WI38 (cell line): ENCODE data around the gene SLC22A3.

Source experiments
- H3K4me3 ChIP-seq: 2 replicates; pipeline ENCODE4 v1.5.1; 2011; ENCODE audit warnings: low read depth, mild to moderate bottlenecking, control low read depth, low read length
- TF ChIP-seq, protein P1 (sequence below): IDR thresholded peaks from 2 replicates; pipeline ENCODE4 v1.5.1; 2012; ENCODE audit warnings: low read depth, mild to moderate bottlenecking, control low read depth, low read length

The SLC22A3 gene

DNA sequence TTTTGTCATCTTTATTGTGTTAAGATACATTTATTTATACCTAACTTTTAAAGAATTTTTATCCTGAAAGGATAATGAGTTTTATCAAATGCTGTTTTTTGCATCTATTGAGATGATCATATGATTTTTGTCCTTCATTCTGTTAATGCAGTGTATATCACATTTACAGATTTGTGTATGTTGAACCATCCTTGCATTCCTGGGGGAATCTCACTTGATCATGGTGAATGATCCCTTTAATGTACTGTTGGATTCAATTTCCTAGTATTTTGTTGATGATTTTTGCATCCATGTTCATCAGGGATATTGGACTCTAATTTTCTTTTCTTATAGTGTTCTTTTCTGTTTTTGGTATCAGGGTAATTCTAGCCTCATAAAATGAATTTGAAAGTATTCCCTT, 38.5 kb upstream of the SLC22A3 start:
- no peak overlapping the region for H3K4me3 ChIP-seq
- TF ChIP-seq, protein P1, sequence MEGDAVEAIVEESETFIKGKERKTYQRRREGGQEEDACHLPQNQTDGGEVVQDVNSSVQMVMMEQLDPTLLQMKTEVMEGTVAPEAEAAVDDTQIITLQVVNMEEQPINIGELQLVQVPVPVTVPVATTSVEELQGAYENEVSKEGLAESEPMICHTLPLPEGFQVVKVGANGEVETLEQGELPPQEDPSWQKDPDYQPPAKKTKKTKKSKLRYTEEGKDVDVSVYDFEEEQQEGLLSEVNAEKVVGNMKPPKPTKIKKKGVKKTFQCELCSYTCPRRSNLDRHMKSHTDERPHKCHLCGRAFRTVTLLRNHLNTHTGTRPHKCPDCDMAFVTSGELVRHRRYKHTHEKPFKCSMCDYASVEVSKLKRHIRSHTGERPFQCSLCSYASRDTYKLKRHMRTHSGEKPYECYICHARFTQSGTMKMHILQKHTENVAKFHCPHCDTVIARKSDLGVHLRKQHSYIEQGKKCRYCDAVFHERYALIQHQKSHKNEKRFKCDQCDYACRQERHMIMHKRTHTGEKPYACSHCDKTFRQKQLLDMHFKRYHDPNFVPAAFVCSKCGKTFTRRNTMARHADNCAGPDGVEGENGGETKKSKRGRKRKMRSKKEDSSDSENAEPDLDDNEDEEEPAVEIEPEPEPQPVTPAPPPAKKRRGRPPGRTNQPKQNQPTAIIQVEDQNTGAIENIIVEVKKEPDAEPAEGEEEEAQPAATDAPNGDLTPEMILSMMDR = no peak

DNA sequence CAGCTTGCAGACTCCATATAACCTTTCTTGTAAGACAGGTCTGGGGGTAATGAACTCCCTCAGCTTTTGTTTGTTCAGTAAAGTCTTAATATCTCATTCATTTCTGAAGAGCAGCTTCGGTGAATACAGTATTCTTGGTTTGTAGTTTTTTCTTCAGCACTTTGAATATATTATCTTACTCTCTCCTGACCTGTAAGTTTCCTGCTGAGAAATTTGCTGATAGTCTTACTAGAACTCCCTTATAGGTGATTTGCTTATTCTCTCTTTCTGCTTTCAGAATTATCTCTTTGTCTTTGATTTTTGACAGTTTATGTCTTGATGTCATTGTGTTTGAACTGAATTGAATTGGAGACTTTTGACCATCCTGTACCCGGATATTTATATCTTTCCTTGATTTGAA, 35.3 kb upstream of the SLC22A3 start:
- TF ChIP-seq, protein P1 = no peak
- H3K4me3 ChIP-seq = no peak overlapping the region

DNA sequence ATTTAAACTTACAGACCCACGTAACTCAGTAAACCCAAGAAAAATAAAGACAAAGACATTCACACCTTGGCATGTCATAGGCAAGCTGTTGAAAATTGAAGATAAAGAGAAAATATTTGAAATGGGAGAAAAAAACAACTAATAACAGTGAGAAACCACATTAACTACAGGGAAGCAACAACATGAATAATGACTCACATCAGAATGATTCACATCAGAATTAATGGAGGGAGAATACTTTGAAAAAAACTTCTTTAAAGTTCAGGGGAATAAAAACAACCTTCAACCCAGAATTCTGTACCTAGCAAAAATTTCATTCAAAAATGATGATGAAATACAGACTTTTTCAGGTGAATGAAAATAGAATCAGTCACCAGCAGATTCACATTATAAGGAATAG, 32.9 kb upstream of the SLC22A3 start:
- H3K4me3 ChIP-seq = no peak overlapping the region
- TF ChIP-seq, protein P1 = no peak

DNA sequence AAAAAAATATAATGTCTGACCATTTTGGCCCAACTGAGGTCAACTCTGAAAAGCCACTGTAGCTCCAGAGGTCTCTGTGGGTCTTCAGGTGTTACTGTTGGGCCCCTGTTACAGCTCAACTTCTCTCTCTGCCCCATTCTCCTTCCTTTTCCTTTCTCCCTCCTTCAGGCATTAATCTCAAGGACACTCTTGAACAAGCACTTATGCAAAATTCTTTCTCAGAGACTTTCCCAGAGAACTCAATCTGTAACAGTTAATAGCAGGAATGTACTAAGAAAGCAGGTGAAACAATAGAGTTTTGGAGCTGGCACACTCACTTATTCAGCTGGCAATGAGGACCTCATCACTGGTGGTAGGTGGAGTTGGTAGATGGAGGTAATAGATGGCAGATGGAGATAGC, 31.9 kb upstream of the SLC22A3 start:
- TF ChIP-seq, protein P1 = no peak
- H3K4me3 ChIP-seq = no peak overlapping the region

DNA sequence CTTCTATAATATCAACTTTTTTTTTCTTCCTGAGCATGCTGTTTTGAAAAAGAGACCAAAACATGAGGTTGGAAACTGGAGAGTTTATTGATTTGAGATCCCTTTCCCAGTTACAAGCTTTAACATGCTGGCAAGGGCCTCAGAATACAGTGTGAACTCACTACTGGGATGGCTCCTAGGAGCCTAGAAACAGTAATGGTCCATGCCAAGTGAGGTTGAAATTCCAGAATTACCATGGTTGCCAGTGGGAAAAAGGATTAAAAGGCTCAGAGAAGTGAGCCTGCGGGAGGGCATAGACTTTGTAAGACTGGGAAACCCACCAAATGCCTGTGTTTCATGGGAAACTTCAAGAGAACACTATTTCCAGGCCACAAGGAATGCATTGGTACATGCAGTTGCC, 28.9 kb upstream of the SLC22A3 start:
- H3K4me3 ChIP-seq = no peak overlapping the region
- TF ChIP-seq, protein P1 = no peak

DNA sequence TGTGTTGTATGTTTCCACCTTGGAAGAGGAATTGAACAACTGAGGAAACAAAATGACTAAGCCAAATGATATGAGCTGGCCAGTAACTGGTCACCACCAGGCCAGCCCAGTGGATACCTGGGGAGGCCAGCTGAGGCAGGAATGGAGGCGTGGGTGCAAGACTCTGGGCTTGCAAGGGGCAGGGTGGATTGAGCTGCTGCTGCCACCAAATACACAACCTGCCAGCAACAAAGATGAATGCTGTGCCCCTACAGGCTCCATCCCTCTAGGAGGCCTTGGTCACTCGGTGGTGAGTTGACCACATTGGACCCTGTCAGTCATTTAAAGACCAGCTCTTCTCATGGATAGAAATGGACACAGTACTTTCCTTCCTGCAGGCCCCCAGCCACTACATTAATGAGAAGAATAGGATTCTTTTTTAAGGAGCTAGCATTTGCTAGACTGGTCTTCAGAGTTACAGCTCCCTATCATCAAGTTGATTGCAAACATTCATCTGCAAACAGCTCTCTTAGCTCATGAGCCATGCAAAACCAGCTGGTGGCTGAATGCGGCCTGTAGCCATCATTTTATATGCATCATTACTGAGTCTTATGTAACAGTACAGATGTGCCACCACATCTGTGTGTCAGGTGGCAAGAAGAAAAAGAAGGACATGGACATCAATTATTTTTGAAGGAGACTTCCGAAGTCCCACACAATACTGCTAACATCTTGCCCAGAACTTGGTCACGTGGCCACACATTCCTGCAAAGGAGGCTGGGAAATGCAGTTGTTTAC, 26.3 kb upstream of the SLC22A3 start:
- TF ChIP-seq, protein P1 = no peak
- H3K4me3 ChIP-seq = no peak overlapping the region

DNA sequence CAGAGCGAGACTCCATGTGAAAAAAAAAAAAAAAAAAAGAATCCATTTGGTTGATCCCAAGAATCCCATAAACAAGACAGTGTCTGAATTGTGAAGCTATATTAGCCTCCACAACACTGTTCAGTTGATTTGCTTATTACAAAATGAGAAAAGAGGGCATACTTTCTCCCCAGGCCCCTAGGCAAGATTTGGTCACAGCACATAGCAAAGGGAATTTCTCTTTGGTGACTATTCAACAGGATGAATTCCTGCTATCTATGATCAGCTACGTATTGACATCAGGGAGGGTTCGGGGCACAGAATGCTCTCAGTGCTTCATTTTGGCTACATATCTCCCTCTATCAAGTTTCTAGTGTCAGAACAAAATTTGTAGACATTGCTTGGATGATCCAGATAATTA, 20.2 kb upstream of the SLC22A3 start:
- H3K4me3 ChIP-seq = no peak overlapping the region
- TF ChIP-seq, protein P1 = no peak
